HG03103 (cell line): ENCODE data around the gene SLC25A25.
A peak's percentile ranks its signal among the peaks of the same experiment; 100 is the strongest.
"Not testable (repeated sequence)": the region's sequence is repeated elsewhere in the genome, so short reads cannot be mapped to it uniquely, and the experiment has no call there.

ENCODE experiments used
- ATAC-seq: cut with Tn5 transposase; IDR thresholded peaks from one replicate; pipeline ENCODE4 v1.9.1; 2021; ENCODE audit warnings: low read depth; ENCODE audit not compliant: unreplicated experiment

SLC25A25 gene

DNA sequence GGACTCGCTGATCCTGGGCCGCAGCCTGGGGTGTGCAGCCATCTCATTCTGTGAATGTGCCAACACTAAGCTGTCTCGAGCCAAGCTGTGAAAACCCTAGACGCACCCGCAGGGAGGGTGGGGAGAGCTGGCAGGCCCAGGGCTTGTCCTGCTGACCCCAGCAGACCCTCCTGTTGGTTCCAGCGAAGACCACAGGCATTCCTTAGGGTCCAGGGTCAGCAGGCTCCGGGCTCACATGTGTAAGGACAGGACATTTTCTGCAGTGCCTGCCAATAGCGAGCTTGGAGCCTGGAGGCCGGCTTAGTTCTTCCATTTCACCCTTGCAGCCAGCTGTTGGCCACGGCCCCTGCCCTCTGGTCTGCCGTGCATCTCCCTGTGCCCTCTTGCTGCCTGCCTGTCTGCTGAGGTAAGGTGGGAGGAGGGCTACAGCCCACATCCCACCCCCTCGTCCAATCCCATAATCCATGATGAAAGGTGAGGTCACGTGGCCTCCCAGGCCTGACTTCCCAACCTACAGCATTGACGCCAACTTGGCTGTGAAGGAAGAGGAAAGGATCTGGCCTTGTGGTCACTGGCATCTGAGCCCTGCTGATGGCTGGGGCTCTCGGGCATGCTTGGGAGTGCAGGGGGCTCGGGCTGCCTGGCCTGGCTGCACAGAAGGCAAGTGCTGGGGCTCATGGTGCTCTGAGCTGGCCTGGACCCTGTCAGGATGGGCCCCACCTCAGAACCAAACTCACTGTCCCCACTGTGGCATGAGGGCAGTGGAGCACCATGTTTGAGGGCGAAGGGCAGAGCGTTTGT is 39.6 kb downstream of the SLC25A25 start:
- no peak for ATAC-seq

DNA sequence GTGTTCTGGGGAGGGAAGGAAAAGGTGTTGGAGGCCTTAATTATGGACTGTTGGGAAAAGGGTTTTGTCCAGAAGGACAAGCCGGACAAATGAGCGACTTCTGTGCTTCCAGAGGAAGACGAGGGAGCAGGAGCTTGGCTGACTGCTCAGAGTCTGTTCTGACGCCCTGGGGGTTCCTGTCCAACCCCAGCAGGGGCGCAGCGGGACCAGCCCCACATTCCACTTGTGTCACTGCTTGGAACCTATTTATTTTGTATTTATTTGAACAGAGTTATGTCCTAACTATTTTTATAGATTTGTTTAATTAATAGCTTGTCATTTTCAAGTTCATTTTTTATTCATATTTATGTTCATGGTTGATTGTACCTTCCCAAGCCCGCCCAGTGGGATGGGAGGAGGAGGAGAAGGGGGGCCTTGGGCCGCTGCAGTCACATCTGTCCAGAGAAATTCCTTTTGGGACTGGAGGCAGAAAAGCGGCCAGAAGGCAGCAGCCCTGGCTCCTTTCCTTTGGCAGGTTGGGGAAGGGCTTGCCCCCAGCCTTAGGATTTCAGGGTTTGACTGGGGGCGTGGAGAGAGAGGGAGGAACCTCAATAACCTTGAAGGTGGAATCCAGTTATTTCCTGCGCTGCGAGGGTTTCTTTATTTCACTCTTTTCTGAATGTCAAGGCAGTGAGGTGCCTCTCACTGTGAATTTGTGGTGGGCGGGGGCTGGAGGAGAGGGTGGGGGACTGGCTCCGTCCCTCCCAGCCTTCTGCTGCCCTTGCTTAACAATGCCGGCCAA is 40.4 kb downstream of the SLC25A25 start:
- no peak for ATAC-seq

DNA sequence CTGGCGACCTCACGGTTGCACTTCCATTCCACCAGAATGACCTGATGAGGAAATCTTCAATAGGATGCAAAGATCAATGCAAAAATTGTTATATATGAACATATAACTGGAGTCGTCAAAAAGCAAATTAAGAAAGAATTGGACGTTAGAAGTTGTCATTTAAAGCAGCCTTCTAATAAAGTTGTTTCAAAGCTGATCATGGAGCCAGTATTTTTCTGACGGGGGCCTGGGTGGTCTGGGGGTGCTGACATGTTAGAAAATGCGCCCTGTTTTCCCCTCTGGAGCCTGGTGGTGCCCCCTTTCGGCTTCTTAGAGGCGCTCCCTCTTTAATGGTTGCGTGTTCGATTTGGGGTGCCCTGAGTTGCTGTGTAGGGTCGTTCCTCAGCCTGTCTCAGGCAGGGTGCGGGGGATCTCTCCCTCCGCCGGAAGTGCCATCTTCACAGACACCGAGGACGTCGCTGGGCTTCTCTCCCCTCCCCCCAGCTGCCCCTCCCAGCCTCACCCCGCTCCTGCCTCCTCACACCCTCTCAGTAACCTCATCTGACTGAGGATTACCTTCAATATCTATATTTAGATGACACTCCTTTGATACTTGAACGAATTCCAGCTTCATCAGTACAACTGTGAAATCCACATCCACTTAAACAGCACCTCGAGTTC is 41.1 kb downstream of the SLC25A25 start:
- no peak for ATAC-seq

DNA sequence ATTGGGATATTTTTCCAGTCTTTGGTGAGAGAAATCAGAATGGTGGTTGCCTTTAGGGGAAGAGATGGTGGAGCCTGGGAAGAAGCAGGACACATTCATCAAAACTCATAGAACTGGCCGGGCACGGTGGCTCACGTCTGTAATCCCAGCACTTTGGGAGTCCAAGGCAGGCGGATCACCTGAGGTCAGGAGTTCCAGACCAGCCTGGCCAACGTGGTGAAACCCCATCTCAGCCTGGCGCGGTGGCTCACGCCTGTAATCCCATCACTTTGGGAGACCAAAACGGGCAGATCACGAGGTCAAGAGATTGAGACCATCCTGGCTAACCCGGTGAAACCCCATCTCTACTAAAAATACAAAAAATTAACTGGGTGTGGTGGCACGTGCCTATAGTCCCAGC is 43.7 kb downstream of the SLC25A25 start:
- ATAC-seq = not testable (repeated sequence)

DNA sequence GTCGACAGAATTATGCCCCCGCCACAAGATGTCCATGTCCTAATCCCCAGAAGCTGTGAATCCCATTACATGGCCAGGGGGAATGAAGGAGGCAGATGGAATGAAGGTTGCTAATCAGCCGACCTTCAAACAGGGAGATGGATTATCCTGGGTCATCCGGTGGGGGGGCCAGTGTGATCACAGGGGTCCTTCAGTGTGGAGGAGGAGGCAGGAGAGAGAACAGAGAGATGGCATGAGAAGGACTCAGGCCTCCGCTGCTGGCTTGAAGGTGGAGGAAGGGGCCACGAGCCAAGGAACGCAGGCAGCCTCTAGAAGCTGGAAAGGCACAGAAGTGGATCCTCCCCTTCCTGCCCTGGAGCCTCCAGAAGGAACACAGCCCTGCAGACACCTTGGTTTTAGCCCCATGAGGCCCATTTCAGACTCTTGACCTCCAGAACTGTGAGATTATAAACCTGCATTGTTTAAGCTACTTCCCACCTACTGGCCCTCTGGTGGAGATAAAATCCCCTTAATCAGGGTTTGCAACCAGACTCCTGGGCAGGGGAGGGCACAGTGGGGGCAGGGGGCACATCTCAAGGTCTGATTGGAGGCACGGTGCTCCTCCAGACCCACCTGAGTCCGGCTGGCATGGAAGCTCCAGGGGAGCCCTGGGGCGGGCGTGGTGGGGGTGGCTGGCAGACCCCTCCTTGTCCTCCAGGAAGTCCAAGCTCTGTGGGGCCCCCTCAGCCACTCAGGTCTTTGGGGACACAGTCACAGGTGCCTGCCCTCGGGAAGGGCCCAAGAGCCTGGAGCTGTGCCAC is 45.7 kb downstream of the SLC25A25 start:
- no peak for ATAC-seq

- no peak for ATAC-seq
Measured at GRCh38 chr9:128114326-128115186, 46.5 kb downstream of the SLC25A25 start.

- no peak for ATAC-seq
Measured at GRCh38 chr9:128115187-128116103, 47.4 kb downstream of the SLC25A25 start.

DNA sequence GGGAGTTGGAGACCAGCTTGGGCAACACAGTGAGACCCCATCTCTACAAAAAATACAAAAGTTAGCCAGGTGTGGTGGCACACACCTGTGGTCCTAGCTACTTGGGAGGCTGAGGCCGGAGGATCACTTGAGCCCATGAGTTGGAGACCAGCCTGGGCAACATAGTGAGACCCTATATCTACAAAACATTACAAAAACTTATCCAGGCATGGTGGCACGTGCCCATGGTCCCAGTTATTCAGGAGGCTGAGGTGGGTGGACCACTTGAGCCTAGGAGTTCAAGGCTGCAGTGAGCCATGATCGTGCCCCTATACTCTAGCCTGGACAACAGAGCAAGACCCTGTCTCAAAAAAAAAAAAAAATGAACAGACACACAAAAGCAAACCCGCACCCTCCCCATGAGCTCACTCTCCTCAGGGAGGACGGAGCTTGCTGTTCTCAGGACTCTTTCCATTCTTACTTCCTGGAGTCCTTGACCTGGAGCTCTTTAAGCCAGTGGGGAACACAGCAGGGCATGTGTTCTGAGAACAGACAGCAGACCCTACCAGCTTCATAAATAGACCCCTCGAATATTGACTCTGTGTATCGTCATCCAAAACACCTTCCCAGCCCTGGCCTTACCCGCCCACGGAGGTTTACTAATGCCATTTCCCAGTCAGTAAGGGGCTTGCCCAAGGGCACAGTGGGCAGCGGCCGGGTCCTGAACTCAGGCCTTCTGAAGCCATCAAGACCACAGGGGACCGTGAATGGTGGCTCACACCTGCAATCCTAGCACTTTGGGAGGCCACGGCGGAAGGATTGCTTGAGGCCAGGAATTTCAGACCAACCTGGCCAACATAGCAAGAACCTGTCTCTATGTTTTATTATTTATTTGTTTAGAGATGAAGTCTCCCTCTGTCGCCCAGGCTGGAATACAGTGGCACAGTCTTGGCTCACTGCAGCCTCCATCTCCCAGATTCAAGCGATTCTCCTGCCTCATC is 48.4 kb downstream of the SLC25A25 start:
- ATAC-seq = no peak

DNA sequence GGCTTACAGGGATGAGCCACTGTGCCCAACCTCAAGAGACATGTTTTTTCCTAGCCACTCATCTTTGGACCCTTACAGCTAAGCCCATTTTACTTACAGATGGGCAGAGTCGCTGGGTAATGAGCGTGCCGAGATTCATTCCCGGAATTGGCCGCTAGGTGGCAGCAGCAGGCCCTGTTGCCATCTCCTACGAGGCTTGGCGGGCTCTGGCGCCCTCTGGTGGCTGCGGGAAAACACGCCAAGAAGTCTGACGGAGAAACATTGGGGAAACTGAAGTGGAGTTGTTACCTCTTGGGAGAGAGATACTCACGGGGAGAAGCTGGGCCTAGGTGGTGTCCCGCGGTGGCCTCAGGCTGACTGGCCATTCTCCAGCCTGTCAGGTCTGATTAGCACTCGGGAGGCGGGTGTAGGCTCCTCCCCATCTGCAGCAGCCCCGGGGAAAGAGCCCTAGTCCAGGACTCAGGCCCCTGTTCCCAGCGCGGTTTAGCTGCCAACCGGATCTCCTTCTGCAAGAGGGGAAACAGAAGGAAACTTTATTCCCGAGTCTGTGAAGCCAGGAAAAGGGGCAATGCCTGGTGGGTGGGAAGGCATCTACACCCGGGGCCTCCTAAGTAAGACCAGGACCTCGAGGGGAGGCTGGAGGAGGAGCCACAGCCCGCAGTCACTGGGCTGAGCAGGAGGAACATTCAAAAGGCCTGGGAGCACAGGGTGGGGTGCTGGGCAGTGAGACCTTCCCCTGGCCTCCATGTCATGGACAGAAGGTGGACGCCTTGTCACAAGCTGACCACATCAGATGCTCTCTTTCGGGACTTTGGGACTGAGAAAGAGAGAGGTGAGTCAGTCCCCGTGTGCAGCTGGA is 49.8 kb downstream of the SLC25A25 start:
- peak; percentile 50 for ATAC-seq

DNA sequence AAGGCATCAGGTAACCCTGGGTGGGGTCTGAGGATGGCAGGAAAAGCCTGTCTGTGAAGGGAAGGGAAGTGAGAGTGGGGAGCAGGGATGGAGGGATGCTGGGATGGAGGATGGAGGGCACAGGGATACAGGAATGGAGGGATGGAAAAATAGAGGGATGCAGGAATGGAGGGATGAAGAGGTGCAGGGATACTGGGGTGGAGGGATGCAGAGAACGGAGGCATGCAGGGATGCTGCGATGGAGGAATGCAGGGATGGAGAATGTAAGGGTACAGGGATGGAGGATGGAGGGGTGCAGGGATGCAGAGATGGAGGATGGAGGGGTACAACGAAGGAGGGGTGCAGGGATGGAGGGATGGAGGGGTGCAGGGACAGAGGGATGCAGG is 50.4 kb downstream of the SLC25A25 start:
- no peak for ATAC-seq

- ATAC-seq = no peak
Measured at GRCh38 chr9:128118971-128119665, 51.1 kb downstream of the SLC25A25 start.

DNA sequence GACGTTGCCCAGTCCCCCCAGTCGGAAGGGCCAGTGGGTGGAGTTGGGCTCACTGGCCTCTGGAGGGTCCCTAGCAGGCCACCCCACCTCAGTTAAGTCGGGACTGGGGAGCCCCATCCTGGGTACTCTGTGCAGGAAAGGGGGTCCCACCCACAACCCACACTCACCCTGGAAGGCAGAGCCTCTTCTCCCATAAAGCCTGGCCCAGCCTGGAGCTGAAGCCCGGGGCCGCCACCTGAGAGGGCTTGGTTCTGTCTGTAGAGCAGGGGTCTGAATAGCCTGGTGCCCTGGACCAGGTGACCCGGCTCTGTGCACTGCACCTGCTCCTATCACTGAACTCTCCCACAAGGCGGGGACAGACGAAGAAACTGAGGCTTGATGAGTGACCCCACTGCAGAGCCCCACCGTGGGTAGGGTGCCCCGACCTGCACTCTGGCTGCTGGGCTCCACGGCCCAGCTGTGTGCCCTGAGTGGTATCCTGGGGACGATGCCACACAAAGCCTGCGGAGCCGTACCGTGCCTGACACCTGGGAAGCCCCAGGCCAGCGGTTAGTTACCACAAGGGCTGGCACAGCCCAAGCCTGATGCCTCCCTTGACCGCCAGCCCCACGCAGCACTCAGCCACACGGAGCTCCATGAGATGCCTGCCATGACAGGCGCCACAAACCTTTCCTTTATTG is 52.2 kb downstream of the SLC25A25 start:
- no peak for ATAC-seq

- no peak for ATAC-seq
Measured at GRCh38 chr9:128120741-128121465, 52.9 kb downstream of the SLC25A25 start.

DNA sequence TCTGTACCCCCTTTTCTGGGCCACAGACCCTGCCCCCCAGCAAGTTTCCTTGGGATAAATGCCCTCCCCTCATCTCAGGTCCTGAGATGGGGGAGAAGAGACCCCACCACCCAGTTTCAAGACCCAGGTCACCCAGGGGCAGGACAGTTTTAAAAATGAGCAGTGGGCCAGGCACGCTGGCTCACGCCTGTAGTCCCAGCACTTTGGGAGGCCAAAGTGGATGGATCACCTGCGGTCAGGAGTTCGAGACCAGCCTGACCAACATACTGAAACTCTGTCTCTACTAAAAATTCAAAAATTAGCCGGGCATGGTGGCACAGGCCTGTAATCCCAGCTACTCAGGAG is 53.4 kb downstream of the SLC25A25 start:
- no peak for ATAC-seq
